ENCODE results near the gene VSX2. TPM values are rescaled to one million over a fixed set of nuclear protein-coding genes. Genes with fewer than 3 reads are reported as not detected.

Gene VSX2
- total RNA-seq, 1 experiment from 2014 or later, result not detected

DNA sequence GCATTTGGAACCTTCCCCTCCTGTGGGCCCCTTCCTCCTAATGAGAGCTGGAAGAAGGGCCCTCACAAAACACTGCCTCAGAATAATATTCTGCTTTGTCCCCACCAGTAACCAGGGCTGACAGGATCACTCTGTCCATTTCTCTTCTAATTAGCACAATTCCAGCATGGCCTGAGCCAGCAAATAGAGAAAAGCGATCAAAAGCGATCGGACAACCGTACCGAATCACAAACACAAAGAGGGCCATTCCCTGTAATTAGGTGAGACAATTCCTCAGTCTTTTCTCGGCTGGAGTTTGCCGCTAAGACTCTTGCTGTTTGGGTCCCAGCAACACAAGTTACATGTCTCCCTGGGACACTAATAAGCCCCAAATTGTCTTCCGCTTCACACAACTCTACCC is 35.6 kb upstream of the VSX2 start:
- Histone ChIP-seq H3K4me2 (ENCODE audit: insufficient read depth, insufficient read length, low read length) (no peak overlapping the region), H2BK15ac (ENCODE audit: low read depth, low read length) (no peak overlapping the region), H2AFZ (ENCODE audit: low read length) (no peak overlapping the region), H2BK12ac (ENCODE audit: insufficient read length, low read depth, low read length) (no peak overlapping the region), H3K79me1 (ENCODE audit: insufficient read depth, low read depth, low read length, poor library complexity, severe bottlenecking) (no peaks in the 10 kb centered on the region), H3K79me2 (ENCODE audit: insufficient read depth, low read length) (no peaks in the 10 kb centered on the region), H2BK120ac (ENCODE audit: low read depth, low read length, poor library complexity, severe bottlenecking) (no peak overlapping the region), H3K27me3 (ENCODE audit: insufficient read depth, low read length) (no peaks in the 10 kb centered on the region), H3K18ac (ENCODE audit: insufficient read length, low read depth, low read length) (no peak overlapping the region), H3K23ac (ENCODE audit: insufficient read length, low read depth, low read length) (no peak overlapping the region), H3K56ac (ENCODE audit: insufficient read length, low read depth, low read length) (no peak overlapping the region), H3K14ac (ENCODE audit: insufficient read depth, low read length) (no peak overlapping the region), H4K8ac (replicated peaks; ENCODE audit: insufficient read length, low read depth, low read length) (no peak overlapping the region), H3K9me3 (ENCODE audit: control insufficient read depth, low read depth, low read length) (no peaks in the 10 kb centered on the region), H3T11ph (ENCODE audit: low read length) (no peak overlapping the region), H4K91ac (ENCODE audit: insufficient read length, low read depth, low read length) (no peak overlapping the region), H2BK5ac (ENCODE audit: insufficient read length, low read length) (no peak overlapping the region), H3K4ac (ENCODE audit: low read depth, low read length) (no peak overlapping the region), H3K27ac (ENCODE audit: insufficient read length, low read depth, low read length) (no peak overlapping the region), H4K20me1 (ENCODE audit: control insufficient read depth, insufficient read depth, insufficient read length) (no peaks in the 10 kb centered on the region), H4K5ac (ENCODE audit: insufficient read length, low read depth, low read length) (no peak overlapping the region), H2BK20ac (ENCODE audit: low read depth, low read length, poor library complexity, severe bottlenecking) (no peak overlapping the region), H3K23me2 (ENCODE audit: insufficient read length, low read depth, low read length, poor library complexity, severe bottlenecking) (no peaks in the 10 kb centered on the region), H2AK5ac (ENCODE audit: insufficient read length, low read length) (no peak overlapping the region), H3K9ac (ENCODE audit: extremely low read depth, insufficient read length, low read length) (no peak overlapping the region), H3K4me1 (ENCODE audit: insufficient read depth, low read length) (no peaks in the 10 kb centered on the region)
- Mint-ChIP-seq H3K27ac (no peak overlapping the region; a peak in 1 of 7 replicates), H3K27me3 (ENCODE audit: low read depth) (no peaks in the 10 kb centered on the region), H3K4me1 (no peaks in the 10 kb centered on the region; a peak in 1 of 4 replicates), H3K36me3 (ENCODE audit: insufficient read depth in 1 of 3, low read depth in 3 of 3) (peaks cover 2 to 21% (median 8%) of the 10 kb centered on the region in 3 experiments; a peak in 5 of 7 replicates), H3K9me3 (no peaks in the 10 kb centered on the region), H3K4me3 (no peak overlapping the region)
- TF ChIP-seq, protein P1, sequence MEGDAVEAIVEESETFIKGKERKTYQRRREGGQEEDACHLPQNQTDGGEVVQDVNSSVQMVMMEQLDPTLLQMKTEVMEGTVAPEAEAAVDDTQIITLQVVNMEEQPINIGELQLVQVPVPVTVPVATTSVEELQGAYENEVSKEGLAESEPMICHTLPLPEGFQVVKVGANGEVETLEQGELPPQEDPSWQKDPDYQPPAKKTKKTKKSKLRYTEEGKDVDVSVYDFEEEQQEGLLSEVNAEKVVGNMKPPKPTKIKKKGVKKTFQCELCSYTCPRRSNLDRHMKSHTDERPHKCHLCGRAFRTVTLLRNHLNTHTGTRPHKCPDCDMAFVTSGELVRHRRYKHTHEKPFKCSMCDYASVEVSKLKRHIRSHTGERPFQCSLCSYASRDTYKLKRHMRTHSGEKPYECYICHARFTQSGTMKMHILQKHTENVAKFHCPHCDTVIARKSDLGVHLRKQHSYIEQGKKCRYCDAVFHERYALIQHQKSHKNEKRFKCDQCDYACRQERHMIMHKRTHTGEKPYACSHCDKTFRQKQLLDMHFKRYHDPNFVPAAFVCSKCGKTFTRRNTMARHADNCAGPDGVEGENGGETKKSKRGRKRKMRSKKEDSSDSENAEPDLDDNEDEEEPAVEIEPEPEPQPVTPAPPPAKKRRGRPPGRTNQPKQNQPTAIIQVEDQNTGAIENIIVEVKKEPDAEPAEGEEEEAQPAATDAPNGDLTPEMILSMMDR (conservative IDR thresholded peaks at IDR 0.05), result no peak
- DNase-seq, result no peak
- no CpG with 5 or more reads among the region's 8 CpGs for WGBS (ENCODE audit: extremely low coverage, insufficient read length, low lambda C conversion rate)

Data from H9 (cell line).